Sigmoid colon (tissue), 3 donors: ENCODE data around the gene INTS6.

ENCODE experiments used
- CTCF ChIP-seq, 4 experiments: fragments of 450-650 bp in 3 of 4; fragments of 200-600 bp in 1 of 4; IDR thresholded peaks; one replicate each; pipeline ENCODE4 v1.5.1; 2016 to 2019; ENCODE audit warnings: antibody characterized with exemption in 4 of 4, mild to moderate bottlenecking in 3 of 4, moderate library complexity in 2 of 4
- POLR2A ChIP-seq, 2 donors: fragments of 450-650 bp; IDR thresholded peaks; one replicate each; pipeline ENCODE4 v1.6.1; 2016; ENCODE audit warnings: antibody characterized with exemption in 2 of 2, mild to moderate bottlenecking in 2 of 2, moderate library complexity in 2 of 2

- TF ChIP-seq CTCF (IDR thresholded peaks at IDR 0.05), result no peak
- TF ChIP-seq POLR2A (IDR thresholded peaks at IDR 0.05), result no peak
These were observed 40.4 kb downstream of the INTS6 start for GRCh38 chr13:51412431-51412830.
